Measurements from ENCODE around the gene BRWD1.
"Not testable (repeated sequence)": the region's sequence is repeated elsewhere in the genome, so short reads cannot be mapped to it uniquely, and the experiment has no call there.

The BRWD1 gene

DNA sequence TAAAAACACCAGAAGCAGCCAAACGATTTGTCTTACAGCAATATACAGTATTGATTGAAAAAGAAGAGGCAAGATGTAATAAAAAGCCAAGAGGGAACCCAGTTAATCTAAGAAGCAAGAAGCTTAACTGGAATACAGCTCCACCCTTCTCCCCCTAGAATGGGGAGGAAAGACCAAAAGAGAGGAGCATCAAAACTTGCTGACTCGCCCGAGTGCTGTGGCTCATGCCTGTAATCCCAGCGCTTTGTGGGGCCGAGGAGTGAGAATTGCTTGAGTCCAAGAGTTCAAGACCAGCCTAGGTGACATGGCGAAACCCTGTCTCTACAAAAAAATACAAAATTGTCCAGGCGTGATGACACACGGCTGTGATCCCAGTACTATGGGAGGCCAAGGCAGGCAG lies 32.2 kb downstream of the BRWD1 start:
- no peak for DNase-seq

DNA sequence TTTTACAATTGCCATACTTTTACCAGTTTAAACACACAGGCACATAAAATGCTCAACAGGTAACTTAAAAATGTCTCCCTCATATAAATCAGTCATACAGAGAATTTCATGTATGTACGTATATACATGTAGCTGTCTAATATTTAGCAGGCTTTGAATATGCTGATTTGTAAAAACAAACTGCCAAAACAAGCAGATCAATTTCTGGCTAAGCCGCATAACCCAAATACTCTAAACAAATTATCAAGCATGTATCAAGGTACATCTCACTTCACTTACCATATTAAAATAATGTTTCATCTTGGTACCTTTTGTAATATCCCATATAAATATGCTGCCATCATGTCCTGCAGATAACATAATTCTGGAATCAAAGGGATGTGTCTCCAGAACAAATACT lies 43.8 kb downstream of the BRWD1 start:
- DNase-seq: no peak

DNA sequence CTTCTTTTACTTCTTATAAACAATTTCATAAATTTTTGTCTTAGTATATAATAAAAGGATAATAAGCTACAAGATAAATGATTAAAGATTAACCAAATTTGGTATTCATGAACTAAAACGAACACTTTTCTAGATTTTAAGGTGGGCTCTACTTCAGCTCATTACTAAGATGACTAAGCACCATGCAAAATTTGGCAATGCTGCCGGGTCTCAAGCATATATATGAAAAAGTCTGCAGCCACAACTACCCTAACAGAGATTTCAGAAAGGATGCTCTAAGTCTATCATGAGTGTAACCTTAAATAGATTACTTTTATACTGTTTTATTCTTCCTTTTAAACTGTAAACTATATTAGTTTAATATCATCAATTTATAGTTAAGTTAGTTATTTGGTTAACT lies 47.8 kb downstream of the BRWD1 start:
- DNase-seq: no peak

DNA sequence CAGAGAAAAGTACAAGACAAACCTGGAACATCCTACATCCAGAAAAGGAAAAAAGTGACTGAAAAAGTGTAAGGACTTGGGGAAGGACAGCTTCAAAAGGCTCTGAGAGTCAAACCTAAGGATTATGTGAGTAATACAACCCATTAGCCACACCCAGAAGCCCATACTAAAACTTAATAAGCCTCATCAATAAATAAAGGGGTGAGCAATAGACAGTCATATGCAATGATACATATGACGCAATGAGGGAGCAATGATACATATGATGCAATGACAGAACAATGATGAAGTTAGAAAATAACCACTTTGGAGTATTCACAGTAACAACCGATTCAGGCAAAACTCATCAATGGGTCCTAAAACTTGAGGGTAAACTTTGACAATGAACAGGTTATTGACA lies 50.1 kb downstream of the BRWD1 start:
- DNase-seq: no peak

DNA sequence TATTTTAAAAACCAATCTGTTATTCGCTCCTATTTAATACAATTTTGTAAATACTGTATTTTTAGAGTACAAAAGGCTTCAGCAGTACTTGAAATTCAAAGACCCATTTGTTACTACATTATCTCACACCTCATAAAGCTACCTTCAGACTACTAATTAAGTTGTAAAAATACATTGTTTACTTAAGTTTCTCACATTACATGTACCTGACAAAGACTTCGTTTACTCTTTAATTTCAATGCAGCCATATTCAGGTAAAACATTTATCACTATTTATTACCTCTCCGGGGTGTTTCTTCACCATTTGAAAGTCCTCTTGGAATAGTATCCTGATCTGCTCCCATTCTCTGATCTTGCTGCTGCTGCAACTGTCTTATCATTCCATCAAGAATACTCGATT lies 55.2 kb downstream of the BRWD1 start:
- DNase-seq: no peak

DNA sequence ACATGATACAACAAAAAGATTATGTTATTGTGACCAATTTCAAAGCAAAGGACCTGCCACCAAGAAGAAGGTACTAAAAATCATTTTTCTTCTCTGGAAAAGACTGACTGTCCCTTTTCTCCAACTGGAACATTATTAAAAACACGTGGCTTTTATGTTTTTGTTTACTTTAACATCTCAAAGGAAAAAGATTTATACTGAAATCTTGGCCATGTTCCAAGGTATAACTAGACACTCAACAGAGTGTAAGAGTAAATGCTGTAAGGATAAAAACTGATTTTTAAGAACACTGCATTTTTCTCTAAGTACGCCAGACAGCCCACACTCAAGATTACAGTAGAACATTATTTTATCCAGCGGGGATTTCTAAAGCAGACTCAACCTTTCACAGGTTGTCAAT lies 62.1 kb downstream of the BRWD1 start:
- no peak for DNase-seq

DNA sequence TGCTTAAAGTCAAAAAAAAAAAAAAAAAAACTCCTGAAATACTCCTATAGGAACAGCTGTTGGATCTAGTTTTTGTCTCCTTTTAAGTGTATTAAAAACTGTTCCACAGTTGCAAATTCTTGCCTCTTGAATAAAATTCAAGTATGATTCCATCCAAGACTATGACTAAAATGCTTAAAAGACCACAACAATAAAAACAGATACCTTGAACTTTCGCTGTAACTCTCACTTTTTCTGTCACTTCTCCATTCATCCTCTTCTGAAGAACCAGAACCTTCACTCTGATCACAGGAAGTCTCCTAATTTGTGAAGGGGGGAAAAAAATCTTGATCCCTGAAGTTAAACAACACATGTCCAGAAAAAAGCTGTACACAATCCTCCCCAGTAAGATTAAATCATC lies 75.2 kb downstream of the BRWD1 start:
- no peak for DNase-seq

DNA sequence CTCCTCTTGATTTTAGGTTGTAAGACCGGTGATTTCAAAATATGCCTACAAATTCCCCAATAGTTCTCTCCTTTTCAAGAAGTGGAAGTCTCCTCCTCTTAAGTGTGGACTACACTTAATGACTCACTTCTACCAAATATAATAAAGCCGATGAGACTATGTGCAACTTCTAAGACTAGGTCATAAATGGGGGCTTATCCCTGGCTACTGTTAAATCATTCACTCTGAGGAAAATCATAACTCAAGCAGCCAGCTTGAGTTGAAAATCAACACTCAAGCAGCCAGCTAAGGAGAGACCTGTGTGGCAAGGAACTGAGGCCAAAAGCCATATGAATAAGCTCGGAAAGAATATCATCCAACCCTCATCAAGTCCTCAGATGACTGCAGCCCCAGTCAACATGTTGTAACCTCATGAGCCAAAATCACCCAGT lies 80.6 kb downstream of the BRWD1 start:
- DNase-seq: no peak

DNA sequence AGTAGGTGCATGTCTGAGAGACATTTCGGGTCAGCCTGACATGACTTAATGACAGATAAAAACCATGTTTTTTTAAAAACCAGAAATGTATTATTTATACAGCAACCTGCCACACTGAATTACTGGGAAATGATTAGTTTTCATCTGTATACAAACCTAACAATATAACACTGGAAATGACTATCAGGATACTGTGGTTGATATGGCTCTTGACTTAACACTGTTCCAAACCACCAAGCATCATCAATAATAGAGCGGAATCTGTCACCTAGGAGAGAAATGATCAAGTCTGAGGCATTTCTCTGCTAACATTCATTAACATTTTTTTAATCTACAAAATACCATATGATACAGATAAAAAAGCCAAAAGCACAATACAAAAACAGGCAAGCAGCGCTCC lies 88.5 kb downstream of the BRWD1 start:
- DNase-seq: no peak

DNA sequence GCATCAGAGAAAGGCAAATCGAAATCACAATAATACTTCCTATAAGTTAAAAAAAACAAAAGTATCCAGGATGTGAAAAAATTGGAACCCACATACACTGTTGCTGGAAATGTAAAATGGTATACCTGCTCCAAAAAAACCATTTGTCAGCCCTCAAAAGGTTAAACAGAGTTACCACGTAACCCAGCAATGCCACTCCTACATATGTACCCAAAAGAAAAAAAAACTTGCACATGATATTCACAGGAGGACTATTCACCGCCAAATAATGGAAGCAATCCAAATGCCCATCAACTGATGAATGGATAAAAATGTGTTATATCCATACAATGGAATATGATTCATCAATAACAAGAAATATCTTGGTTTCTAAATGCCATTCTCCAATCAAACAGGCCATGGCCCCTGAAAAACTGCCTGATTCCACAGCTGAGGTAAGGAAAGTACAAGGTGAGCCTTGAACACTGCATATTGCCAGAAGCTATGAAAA lies 91.4 kb downstream of the BRWD1 start:
- DNase-seq: no peak

DNA sequence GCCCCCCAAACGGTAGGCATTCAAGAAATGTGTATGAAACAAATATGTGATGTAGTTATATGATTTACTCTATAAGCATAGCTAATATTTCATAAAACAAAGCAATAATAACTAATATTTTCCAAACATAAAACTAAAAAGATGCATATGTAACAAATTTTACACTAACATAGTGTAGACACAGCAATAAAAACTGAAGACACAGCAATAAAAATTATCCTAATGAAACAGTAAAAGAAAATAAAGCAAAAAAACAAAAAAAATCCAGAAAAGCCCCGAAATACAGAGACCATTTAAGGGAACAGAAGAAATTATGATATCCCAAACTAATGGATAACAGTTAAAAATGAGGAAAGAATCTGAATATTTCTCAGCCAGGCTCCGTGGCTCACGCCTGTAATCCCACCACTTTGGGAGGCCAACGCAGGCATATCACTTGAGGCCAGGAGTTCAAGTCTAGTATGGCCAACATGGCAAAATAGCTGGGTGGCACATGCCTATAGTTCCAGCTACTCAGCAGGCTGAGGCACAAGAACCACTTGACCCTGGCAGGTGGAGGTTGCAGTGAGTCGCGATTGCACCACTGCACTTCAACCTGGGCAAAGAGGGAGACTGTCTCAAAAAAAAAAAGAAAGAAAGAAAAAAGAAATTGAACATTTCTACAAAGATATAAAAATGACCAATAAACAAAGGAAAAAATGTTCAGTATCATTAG lies 92.0 kb downstream of the BRWD1 start:
- DNase-seq: no peak

DNA sequence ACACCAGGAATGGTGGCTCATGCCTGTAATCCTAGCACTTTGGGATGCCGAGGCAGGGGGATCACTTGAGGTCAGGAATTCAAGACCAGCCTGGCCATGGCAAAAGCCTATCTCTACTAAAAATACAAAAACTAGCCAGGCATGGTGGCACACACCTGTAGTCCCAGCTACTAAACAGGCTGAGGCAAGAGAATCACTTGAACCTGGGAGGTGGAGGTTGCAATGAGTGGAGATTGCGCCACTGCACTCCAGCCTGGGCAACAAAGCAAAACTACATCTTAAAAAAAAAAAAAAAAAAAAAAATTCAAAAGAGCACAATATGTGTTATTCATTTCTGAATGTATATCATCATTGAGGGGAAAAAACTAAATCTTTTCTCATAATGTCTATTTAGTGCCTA lies 92.6 kb downstream of the BRWD1 start:
- DNase-seq: not testable (repeated sequence)

DNA sequence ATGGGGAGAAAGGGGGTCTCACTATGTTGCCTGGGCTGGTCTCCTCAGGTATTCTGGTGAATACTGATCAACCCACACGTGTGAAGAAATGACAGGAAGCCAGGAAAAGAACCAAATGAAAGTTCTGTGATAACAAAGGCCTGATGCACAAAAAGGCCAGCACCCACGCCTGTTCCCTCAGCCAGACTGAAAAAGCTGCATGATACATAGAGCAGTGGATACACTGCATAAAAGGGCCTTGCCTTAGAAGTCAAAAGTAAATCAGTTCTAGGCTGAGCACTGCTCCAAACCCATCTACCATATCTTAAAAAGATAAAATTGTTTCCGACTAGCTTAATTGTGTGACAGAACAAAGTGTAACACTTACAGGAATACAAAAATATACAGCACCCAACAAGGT lies 93.3 kb downstream of the BRWD1 start:
- DNase-seq: no peak

DNA sequence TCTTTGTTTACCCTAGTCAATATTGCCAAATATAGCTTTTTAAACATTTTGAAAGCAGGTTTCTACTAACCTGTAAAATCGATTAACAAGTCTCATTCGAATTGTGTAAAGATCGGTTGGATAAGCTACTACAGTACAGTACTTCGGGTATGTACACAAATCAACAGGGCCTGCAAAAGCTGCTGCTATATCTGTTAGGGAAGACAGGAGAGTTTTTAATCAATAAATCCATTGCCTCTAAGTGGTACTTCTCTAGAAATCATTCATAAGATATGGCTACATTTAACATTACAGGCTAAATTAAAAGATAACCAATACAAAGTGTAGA lies 95.4 kb downstream of the BRWD1 start:
- no peak for DNase-seq

DNA sequence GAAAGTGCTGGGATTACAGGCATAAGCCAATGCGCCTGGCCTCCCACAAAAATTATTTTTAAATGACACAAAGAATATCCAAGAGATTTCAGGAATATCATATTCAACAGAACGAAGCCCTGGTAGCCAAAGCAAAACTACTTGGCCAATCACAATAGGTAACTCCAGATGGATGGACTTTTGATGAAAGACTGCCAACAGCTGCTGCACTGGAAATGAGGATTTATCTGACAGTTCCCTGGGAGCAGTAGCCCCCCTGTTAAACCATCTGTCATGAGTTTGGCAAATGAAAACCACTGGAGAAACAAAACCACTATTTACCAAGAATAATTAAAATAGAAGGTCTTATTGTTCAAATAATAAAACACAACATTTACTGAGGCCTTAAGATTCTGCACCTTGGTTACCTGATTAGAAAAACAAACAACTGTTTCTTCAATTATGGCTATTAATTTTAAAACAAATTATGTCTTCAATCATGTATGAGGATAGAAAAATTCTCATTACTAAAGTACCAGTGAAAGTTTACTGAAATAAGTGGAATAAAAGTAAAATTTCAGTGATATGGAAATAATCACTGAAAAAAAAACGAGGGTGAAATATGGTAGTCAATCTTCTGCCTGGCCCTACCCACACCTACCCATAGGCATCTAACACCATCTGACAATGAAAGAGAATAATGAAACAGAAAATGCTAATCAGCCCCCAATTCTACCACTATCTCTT lies 95.9 kb downstream of the BRWD1 start:
- no peak for DNase-seq

DNA sequence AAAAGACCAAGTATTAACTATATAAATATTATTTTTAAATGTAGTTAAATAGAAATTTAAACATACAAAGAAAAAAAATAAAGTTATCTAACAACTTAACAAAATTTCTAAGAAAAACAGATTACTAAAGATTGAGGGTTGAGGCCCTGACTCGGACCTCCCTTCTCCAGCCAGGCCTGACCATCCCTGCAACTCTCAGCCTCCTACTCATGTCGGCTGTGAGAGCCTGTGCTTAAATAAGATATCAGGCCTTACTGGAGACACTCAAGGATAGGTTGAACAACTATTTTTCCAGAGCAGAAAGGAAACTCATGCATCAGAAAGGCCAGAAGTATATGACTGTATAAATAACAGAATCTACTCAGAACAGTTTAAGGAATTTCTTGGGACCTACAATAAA lies 97.1 kb downstream of the BRWD1 start:
- DNase-seq: no peak

DNA sequence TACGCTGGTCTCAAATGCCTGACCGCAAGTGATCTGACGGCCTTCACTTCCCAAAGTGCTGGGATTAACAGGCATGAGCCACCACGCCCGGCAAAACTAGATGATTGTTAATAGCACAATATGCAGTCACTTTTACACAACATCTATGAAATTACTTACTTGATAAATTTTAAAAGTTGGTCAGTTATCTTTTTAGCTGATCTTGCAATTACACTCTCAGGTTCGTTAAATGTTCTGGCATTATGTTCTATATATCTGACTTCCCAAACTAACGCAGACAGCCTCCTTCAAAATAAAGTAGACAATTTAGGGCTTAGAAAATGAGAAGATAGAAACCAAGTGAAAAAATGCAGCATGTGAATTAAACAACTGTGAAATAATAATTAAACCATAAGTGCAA lies 98.4 kb downstream of the BRWD1 start:
- DNase-seq: no peak

DNA sequence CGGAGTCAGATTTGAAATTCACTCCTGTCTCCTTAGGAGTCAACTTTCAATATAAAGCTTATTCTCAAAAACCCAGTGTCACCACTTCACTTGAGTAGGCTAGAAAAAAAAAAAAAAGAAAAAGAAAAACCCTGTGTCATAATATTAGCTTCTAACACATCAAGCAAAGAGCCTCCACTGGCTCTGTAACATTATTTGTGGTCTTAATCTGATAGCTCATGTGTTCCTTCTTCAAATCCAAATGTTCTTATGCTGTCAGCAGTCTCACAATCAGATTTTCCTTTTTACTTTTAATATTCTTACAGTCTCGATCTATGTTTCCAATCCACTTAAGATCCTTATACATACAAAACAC lies 104.1 kb downstream of the BRWD1 start:
- no peak for DNase-seq

DNA sequence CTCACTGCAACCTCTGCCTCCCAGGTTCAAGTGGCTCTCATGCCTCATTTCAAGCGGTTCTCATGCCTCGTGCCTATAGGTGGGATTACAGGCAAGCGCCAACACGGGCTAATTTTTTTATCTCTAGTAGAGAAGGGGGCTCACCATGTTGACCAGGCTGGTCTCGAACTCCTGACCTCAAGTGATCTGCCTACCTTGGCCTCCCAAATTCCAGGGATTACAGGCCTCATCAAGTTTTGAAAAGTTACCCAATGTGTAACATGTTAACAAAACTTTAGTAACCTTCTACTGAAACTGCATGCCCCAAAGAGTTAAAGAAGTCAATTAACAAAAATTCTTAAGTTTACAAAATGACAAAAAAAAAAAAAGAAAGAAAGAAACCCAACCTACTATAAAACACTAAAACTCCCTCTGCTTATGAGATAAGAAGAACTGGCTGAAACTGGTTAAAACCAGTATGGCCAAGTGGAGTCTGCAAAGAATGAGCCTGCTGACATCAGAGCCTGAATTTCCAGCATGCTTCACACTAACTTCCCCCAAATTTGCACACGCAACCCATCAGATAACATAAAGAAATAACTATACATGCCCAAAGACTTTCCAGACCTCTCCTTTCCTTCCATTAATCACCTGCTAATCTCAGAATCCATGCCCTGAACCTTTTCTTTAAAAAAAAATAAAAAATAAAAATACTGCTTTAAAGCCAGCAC lies 104.7 kb downstream of the BRWD1 start:
- no peak for DNase-seq

DNA sequence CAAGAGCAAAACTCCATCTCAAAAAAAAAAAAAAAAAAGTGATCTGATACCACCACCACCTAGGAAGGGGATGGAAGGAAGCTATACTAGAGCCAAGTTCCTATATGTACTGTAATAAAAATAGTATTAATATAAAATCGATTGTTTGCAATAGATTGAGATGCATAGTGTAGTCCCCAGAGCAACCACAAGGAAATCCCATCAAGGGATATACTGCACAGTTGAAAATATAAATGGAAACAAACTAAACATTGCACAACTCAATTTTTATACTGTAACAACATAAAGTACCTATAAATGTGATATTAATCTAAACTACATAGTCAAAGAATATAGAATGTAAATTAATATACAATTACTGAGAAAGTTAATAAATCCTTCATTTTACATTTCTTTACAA lies 109.3 kb downstream of the BRWD1 start:
- no peak for DNase-seq

DNA sequence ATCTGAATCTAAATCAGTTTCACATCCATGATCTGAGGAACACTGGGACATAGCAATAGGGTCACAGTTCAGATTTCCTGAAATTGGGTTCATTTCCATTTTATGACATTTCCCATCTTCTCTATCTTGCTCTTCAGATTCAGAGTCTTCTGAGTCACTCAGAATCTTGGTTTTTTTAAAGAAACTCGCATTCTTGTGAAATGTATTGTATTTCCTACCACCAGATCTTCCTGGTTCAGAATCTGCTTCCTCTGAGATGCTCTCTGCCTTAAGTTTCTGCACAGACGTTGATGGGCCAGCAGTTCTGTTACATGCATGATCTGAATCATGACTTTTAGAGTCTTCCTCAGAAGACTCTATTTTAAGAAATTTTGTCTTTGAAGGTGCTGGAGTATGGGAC lies 114.6 kb downstream of the BRWD1 start:
- no peak for DNase-seq

DNA sequence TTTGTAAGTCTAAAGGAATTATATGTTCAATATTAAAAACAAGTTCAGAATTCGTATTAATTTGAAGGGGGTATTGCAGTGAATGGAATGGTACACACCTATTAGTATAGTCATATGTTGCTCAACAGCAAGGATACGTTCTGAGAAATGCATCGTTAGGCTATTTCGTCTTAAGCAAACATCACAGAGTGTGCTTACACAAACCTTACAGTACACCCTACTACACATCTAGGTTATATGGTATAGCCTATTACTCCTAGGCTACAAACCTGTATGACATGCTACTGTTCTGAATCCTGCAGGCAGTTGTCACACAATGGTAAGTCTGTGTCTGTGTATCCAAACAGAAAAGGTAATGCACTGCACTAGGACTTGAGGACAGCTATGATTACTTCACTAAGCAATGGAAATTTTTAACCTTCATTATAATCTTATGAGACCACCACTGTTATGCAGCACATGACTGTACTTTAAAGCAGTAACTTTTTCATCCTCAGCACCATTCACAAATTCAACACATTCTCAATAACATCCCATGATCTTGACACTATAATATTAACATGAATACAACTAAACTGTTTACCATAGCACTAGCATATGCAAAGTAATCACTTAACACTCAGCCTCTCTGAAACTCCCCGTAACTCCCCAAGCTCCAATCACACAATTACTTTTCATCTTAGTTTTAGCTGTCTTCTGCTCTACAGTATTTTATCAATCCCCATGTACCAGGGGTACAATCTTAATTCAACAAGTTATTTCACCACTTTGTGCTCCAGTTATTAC lies 115.8 kb downstream of the BRWD1 start:
- DNase-seq: no peak

DNA sequence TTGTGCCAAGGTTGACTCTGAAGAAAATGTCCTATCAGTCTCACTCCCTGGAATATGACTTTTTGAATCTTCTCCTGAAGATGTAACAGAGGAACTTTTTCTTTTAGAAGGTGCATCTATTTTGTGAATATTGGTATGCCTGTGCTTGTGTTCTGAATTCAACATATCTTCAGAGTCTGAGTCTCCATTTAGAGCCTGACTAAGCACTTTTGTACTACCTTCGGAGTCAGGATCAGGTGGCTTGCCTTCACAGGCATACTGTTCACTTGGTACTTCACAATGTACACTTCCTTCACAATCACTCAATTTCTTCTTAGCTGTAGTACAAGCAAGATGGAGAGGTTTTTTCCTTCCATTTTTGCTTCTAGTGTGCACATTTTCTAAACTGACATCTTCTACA lies 116.6 kb downstream of the BRWD1 start:
- DNase-seq: no peak

DNA sequence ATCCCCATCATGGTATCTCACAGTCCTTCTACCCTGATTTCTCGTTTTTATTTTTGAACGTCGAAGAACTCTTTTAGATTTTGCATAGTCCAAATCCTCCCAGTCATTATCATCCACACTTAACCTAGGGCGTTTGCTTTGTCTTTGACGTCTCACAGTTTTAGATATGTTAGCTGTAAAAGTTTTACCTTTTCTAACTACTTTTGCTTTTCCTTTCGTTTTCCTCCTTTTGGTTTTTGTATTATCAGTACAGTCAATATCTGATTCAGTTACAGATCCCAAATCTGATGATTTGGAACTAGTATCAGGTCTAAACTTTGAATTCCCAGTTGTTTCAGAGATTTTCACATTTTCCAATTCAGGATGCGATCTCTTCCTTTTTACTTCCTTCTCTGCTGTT lies 117.1 kb downstream of the BRWD1 start:
- no peak for DNase-seq

Data from activated CD4-positive, alpha-beta T cell treated with anti-CD3 and anti-CD28 coated beads, Interleukin-2, amount 50 U/mL, for 1 hour (primary cell).